Testis (tissue), 2 donors: ENCODE measurements around the gene ESYT1.

Experiments used
- POLR2A ChIP-seq: fragments of 450-650 bp; IDR thresholded peaks from one replicate; pipeline ENCODE4 v1.6.1; 2017; ENCODE audit warnings: antibody characterized with exemption, mild to moderate bottlenecking, moderate library complexity
- TF ChIP-seq, protein P1 (sequence below), 3 experiments: fragments of 450-650 bp in 2 of 3; fragments of 200-600 bp in 1 of 3; sonication (generic) in 1 of 3; IDR thresholded peaks; one replicate each; pipeline ENCODE4 v1.5.1; 2016 to 2019; ENCODE audit warnings: antibody characterized with exemption in 3 of 3, mild to moderate bottlenecking in 2 of 3, moderate library complexity in 1 of 3

DNA sequence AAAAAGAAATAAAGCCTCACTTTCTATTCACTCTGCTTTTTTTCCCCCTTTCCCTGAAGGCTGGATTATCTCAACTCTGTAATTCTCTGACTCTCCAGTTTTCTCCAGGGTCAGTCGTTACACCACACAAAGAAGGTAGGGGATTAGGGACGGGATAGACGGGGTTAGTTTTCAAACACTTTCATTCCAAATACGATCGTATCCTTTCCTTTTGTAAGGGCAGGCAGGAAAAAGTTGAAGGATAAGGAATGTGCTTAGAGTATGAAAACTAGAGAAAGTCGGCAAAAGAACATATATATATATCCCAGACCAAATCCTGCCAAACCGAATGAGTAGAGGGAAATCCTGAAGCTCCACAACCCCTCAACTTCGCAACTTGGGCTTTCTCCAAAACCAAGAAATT is 581 bp upstream of the ESYT1 start:
- TF ChIP-seq, protein P1, sequence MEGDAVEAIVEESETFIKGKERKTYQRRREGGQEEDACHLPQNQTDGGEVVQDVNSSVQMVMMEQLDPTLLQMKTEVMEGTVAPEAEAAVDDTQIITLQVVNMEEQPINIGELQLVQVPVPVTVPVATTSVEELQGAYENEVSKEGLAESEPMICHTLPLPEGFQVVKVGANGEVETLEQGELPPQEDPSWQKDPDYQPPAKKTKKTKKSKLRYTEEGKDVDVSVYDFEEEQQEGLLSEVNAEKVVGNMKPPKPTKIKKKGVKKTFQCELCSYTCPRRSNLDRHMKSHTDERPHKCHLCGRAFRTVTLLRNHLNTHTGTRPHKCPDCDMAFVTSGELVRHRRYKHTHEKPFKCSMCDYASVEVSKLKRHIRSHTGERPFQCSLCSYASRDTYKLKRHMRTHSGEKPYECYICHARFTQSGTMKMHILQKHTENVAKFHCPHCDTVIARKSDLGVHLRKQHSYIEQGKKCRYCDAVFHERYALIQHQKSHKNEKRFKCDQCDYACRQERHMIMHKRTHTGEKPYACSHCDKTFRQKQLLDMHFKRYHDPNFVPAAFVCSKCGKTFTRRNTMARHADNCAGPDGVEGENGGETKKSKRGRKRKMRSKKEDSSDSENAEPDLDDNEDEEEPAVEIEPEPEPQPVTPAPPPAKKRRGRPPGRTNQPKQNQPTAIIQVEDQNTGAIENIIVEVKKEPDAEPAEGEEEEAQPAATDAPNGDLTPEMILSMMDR (IDR thresholded peaks at IDR 0.05) = no peak
- no peak for TF ChIP-seq POLR2A
